Measurements from ENCODE around the gene BAG1. TPM values are rescaled to one million over a fixed set of nuclear protein-coding genes. Genes with fewer than 3 reads are reported as not detected.

Gene BAG1
- total RNA-seq, 4 donors from 2014 or later, result 39.7 to 143 (median 59.4) TPM

- Histone ChIP-seq H3K27ac (no peak overlapping the region), H3K27me3 (no peaks in the 10 kb centered on the region), H3K9me3 (no peaks in the 10 kb centered on the region), H3K36me3 (no peaks in the 10 kb centered on the region), H3K4me1 (no peaks in the 10 kb centered on the region), H3K4me3 (no peak overlapping the region)
- TF ChIP-seq POLR2A (IDR thresholded peaks at IDR 0.05), result no peak
- TF ChIP-seq, protein P1, sequence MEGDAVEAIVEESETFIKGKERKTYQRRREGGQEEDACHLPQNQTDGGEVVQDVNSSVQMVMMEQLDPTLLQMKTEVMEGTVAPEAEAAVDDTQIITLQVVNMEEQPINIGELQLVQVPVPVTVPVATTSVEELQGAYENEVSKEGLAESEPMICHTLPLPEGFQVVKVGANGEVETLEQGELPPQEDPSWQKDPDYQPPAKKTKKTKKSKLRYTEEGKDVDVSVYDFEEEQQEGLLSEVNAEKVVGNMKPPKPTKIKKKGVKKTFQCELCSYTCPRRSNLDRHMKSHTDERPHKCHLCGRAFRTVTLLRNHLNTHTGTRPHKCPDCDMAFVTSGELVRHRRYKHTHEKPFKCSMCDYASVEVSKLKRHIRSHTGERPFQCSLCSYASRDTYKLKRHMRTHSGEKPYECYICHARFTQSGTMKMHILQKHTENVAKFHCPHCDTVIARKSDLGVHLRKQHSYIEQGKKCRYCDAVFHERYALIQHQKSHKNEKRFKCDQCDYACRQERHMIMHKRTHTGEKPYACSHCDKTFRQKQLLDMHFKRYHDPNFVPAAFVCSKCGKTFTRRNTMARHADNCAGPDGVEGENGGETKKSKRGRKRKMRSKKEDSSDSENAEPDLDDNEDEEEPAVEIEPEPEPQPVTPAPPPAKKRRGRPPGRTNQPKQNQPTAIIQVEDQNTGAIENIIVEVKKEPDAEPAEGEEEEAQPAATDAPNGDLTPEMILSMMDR (IDR thresholded peaks at IDR 0.05), result no peak
- DNase-seq, result no peak
- intact Hi-C loops (cut with DNase I; ENCODE audit: low total_unique reads), result no loop called here
Measured at GRCh38 chr9:33306037-33306436, 41.5 kb upstream of the BAG1 start.

- intact Hi-C loops (cut with DNase I; ENCODE audit: low total_unique reads), result no loop called here
- Histone ChIP-seq H3K27me3 (no peaks in the 10 kb centered on the region), H3K4me1 (no peaks in the 10 kb centered on the region), H3K27ac (no peak overlapping the region), H3K9me3 (no peaks in the 10 kb centered on the region), H3K4me3 (no peak overlapping the region), H3K36me3 (no peaks in the 10 kb centered on the region)
- no peak for DNase-seq
- TF ChIP-seq POLR2A (IDR thresholded peaks at IDR 0.05), result no peak
Measured at GRCh38 chr9:33304362-33304761, 39.9 kb upstream of the BAG1 start.

DNA sequence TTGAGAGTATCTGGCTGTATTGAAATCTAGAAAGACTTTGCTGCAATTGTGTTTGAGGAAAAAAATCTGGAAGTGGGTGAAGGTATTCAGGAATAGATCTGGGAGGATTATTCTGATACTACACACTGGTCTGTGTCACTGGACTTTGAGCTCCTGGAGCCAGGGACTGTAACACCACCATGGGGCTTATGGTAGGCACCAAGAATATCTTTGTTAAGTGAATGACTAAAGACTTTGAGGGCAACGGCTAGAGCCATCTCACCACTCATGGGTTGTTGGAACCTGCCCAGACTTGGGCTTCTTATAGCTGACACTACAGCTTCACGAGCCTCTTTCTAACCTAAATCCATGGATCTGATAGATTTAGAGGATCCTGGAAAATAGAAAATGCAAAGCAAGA, 36.0 kb upstream of the BAG1 start:
- TF ChIP-seq POLR2A (IDR thresholded peaks at IDR 0.05), result no peak
- TF ChIP-seq, protein P1 (IDR thresholded peaks at IDR 0.05), result no peak
- Histone ChIP-seq H3K36me3 (no peaks in the 10 kb centered on the region), H3K4me3 (no peak overlapping the region), H3K27ac (no peak overlapping the region), H3K27me3 (no peaks in the 10 kb centered on the region), H3K9me3 (no peaks in the 10 kb centered on the region), H3K4me1 (peaks cover under 1 to 5% of the 10 kb centered on the region in 2 donors)
- intact Hi-C loops (cut with DNase I; ENCODE audit: low total_unique reads), result no loop called here
- no peak for DNase-seq

DNA sequence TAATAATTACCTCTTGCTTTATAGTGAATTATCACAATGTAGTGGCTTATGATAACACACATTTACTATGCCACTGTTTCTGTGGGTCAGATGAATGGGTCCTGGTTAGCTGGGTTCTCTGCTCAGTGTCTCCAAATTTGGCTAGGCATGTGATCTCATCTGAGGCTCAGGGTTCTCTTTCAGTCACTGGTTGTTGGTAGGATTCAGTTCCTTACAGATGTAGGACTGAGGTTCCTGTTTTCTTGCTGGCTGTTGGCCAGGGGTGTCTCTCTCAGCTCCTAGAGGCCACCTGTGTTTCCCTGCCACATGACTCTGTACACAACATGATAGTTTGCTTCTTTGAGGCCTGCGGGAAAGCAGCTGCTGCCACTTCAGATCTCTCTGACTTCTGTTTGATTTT, 32.9 kb upstream of the BAG1 start:
- no peak overlapping the region for H3K27ac ChIP-seq
- H3K4me1 ChIP-seq, result peaks cover 6 to 11% of the 10 kb centered on the region in 2 donors
- no peak for DNase-seq
- TF ChIP-seq, protein P1 (IDR thresholded peaks at IDR 0.05), result no peak
- no peak for TF ChIP-seq POLR2A (IDR thresholded peaks at IDR 0.05)
- H3K4me3 ChIP-seq, result no peak overlapping the region
- no peaks in the 10 kb centered on the region for H3K27me3 ChIP-seq
- intact Hi-C loops (cut with DNase I; ENCODE audit: low total_unique reads), result no loop called here
- H3K9me3 ChIP-seq, result no peaks in the 10 kb centered on the region
- no peaks in the 10 kb centered on the region for H3K36me3 ChIP-seq

GRCh38 chr9:33295571-33295970, 31.1 kb upstream of the BAG1 start:
- H3K4me3 ChIP-seq, result no peak overlapping the region
- TF ChIP-seq, protein P1 (IDR thresholded peaks at IDR 0.05), result no peak
- TF ChIP-seq POLR2A (IDR thresholded peaks at IDR 0.05), result no peak
- no peaks in the 10 kb centered on the region for H3K27me3 ChIP-seq
- H3K36me3 ChIP-seq, result no peaks in the 10 kb centered on the region
- peaks cover 6 to 14% of the 10 kb centered on the region in 2 donors for H3K4me1 ChIP-seq
- no peak for DNase-seq
- H3K9me3 ChIP-seq, result no peaks in the 10 kb centered on the region
- intact Hi-C loops (cut with DNase I; ENCODE audit: low total_unique reads), result no loop called here
- no peak overlapping the region for H3K27ac ChIP-seq

Measured in uterus (tissue), 4 donors.